Islet precursor cell (in vitro differentiated cells): ENCODE results near the gene AFF3.
A peak's percentile ranks its signal among the peaks of the same experiment; 100 is the strongest.
"Not testable (repeated sequence)": the region's sequence is repeated elsewhere in the genome, so short reads cannot be mapped to it uniquely, and the experiment has no call there.

Experiments used
- DNase-seq: peaks from one replicate; pipeline ENCODE4 v3.0.0-alpha.2; 2018

Gene AFF3

DNA sequence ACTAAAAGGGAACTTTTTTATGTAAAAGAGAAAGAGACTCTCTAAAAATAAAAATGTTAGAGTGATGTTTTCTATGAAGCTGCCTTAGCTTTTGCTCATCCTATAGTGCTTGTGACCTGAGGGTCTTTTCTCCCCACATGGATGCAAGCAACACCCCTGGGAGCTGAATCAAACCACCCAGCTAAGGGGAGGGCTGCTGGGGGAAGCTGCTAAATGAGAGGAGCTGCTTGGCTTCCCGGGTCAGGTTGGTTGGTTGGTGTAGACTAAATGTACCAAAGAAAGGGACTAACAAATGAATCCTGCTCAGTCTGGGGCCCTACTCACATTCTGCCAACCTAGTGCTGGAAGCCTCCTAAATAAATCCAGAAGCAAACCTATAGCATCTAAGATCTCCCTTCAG, 35.0 kb downstream of the AFF3 start:
- DNase-seq: no peak

DNA sequence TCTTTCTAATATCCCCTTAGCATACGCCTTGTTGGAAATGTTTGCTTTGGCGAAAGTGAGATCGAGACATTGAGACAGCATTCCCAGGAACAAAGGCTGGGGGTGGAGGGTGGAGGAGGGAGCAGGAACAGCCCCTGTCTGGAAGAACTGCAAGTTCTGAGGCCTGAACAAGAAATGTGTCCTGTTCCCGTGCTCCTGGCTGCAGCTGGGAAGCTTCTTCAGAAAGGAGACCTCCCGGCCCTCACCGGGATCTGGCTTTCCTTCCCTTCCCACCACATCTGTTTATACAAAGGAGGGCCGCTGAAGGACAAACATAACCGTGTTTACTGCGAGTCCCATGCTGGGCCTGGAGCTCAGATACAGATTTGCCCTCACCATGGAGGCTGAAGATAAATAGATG, 35.9 kb downstream of the AFF3 start:
- DNase-seq: peak; percentile 66

DNA sequence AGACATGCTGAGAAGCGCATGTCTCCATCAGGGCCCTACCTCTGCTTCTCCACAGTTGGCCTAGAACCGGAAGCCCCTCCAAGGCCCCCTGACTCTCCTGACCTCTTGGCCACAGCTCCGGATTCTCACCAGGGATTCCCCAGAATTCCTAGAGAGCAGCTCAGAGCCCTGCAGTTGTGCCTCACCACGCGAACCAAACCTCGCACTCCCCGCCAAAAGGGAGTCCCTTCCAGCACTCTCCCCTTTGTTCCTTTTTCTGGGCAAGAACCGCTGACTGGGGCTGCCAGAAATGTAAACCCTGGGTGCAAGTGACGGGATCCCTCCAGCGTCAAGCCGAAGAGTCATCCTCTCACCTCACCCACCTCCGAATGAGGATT, 36.7 kb downstream of the AFF3 start:
- peak; percentile 50 for DNase-seq

DNA sequence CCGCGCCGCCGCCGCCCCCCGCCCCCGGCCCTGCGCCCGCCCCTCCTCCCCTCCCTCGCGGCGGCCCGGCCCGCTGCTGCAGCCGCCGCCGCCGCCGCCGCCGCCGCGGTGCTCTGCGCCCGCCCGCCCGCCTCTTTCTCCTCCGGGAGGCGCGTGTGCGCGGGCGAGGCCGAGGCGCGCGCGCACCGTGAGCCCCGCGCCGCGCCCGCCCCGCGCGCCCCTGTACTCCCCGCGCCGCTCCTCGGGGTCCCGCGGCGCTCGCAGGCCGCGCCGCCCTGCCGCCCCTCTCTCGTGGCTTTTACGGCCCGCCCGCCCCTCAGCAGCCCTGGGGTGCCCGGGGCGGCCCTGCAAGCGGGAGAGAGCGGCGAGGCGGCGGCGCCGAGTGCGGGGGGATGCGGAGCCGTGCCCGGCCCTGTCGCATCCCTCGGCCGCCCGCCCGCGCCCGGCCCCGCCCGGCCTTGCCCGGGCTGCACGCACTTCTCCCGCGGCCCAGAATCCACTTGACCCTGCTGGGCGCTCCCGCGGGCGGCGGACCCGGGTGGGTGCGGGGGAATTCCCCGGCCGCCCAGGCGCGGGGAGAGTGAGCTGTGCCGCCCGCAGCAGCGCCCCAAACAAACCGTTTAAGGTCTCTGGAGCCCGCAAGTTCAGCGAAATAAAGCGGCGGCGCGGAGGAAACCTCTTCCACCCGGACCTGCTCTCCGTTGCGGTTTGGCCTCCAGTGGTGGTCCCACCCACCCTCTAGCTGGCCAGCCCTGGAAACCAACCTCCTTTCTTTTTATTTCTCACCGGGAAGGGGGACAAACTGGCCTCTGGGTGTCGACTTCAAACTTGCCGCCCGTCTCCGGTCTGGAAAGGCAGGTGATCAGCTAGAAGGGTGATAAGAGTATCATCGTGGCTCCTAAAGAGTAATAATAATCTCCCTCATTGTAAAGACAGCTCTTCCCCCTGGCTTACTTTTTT, 37.4 kb downstream of the AFF3 start:
- DNase-seq: peak; percentile 54

GRCh38 chr2:100104265-100104664, 38.1 kb downstream of the AFF3 start:
- not testable (repeated sequence) for DNase-seq

- not testable (repeated sequence) for DNase-seq
Measured at GRCh38 chr2:100103527-100104252, 38.7 kb downstream of the AFF3 start.

GRCh38 chr2:100102466-100103180, 39.8 kb downstream of the AFF3 start:
- not testable (repeated sequence) for DNase-seq

DNA sequence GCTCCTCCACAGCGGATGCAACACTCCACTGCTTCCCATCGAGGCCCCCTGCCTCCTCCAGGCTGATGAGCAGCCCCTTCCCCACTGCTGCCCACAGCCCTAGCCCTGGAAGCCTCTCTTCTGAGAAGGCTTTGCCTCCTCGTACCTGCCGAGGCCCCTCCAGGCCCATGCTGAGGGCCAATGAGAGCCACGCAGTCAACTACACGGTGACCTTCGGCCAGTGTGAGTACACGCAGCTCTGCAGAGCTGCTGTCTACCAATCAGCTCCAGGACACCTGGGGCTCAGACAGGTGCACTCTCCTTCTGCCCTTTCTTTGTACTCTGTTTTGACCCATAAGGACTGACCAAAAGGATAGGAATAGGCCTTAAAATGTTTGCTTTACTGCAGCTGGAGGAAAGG, 43.5 kb downstream of the AFF3 start:
- DNase-seq: not testable (repeated sequence)

- DNase-seq: not testable (repeated sequence)
Measured at GRCh38 chr2:100097611-100098294, 44.6 kb downstream of the AFF3 start.

GRCh38 chr2:100095845-100096244, 46.5 kb downstream of the AFF3 start:
- not testable (repeated sequence) for DNase-seq

GRCh38 chr2:100091807-100092206, 50.6 kb downstream of the AFF3 start:
- DNase-seq: not testable (repeated sequence)

DNA sequence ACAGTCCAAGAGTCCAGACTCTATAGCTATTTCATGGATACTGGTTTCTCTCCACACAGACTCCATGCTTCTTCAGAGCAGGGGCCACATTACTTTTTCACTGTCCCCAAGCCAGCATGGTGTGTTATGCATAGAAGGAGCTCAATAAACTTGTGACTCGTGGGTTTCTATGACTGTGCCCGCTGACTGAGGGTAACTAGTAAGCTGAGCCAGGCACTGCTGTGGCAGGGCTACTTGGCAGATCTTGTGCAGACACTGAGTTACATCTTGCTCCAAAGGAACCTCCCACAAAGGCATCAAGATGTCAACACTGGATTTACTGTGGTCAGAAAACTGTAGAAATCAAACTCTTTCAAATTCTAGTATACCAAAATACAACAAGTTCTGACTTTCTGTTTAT, 56.6 kb downstream of the AFF3 start:
- DNase-seq: not testable (repeated sequence)

GRCh38 chr2:100083421-100084216, 58.8 kb downstream of the AFF3 start:
- not testable (repeated sequence) for DNase-seq

GRCh38 chr2:100082302-100082978, 60.0 kb downstream of the AFF3 start:
- DNase-seq: not testable (repeated sequence)

- no peak for DNase-seq
Measured at GRCh38 chr2:100077935-100078334, 64.5 kb downstream of the AFF3 start.

DNA sequence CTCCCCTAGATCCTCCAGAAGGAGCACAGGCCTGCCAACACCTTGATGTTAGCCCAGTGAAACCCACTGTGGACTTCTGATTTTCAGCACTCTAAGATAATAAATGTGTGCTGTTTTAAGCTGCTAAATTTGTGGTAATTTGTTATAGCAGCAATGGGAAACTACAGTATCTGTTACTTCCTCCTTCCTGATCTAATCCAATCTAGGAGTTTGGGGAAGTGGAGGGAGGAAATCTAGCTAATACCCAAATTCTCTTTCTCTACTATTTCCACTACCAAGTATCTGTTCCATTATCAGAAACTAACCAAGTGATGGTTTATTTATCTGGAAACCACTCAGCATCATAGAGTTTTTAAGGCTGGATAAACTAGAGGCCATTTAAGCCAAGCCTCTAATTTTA, 64.9 kb downstream of the AFF3 start:
- no peak for DNase-seq

- no peak for DNase-seq
Measured at GRCh38 chr2:100075532-100075931, 66.9 kb downstream of the AFF3 start.

- DNase-seq: no peak
Measured at GRCh38 chr2:100073110-100073509, 69.3 kb downstream of the AFF3 start.

GRCh38 chr2:100072503-100072902, 69.9 kb downstream of the AFF3 start:
- no peak for DNase-seq

GRCh38 chr2:100071335-100072043, 70.9 kb downstream of the AFF3 start:
- no peak for DNase-seq
